Adrenal gland (tissue), 12 donors: Measurements from ENCODE around the gene TUBB3. TPM values are rescaled to one million over a fixed set of nuclear protein-coding genes. Genes with fewer than 3 reads are reported as not detected.

Experiments used
- DNase-seq, 7 donors: peaks; one replicate each; pipeline ENCODE4 v3.0.0-alpha.2; 2019 to 2020
- H3K27ac ChIP-seq, 5 donors: fragments of 200-600 bp; sonication (generic) in 4 of 5; 1 replicate in 3 of 5; 2 replicates in 2 of 5; pipeline versions ENCODE4 v1.5.1 to v1.8.0; 2016 to 2020; ENCODE audit warnings: mild to moderate bottlenecking in 1 of 5
- H3K27me3 ChIP-seq: fragments of 200-600 bp; 2 replicates; pipeline ENCODE4 v1.8.0; 2021
- H3K36me3 ChIP-seq, 2 donors: fragments of 200-600 bp; replicated peaks in 1 of 2; 1 replicate in 1 of 2; 2 replicates in 1 of 2; pipeline versions ENCODE4 v1.5.1 to v1.8.0; 2018 to 2022
- H3K4me1 ChIP-seq, 2 donors: fragments of 200-600 bp; replicated peaks in 1 of 2; 1 replicate in 1 of 2; 2 replicates in 1 of 2; pipeline versions ENCODE4 v1.5.1 to v1.8.0; 2018 to 2021
- H3K4me3 ChIP-seq, 4 donors: fragments of 200-600 bp; sonication (generic) in 3 of 4; one replicate each; pipeline ENCODE4 v1.5.1; 2016 to 2018
- H3K9me3 ChIP-seq, 3 donors: fragments of 200-600 bp; sonication (generic) in 1 of 3; replicated peaks in 1 of 3; 1 replicate in 2 of 3; 2 replicates in 1 of 3; pipeline versions ENCODE4 v1.5.1 to v1.8.0; 2016 to 2021
- CTCF ChIP-seq, 6 experiments: fragments of 450-650 bp in 4 of 6; fragments of 200-600 bp in 2 of 6; sonication (generic) in 1 of 6; IDR thresholded peaks; 1 replicate in 5 of 6; 2 replicates in 1 of 6; pipeline versions ENCODE4 v1.5.1 to v1.8.0; 2016 to 2021; ENCODE audit warnings: antibody characterized with exemption in 6 of 6, mild to moderate bottlenecking in 2 of 6, moderate library complexity in 1 of 6
- POLR2A ChIP-seq, 2 donors: fragments of 450-650 bp; IDR thresholded peaks; one replicate each; pipeline ENCODE4 v1.6.1; 2017; ENCODE audit warnings: antibody characterized with exemption in 2 of 2, mild to moderate bottlenecking in 2 of 2, moderate library complexity in 1 of 2
- WGBS, 4 donors: extraction: QIAGEN DNeasy Blood & Tissue Kit in 2 of 4; methylation state at CpG; one replicate each; pipeline versions ENCODE4 v1.1.5 to v1.1.7; 2013 to 2017; 5-methylcytosine and 5-hydroxymethylcytosine counted together
- intact Hi-C, 2 donors: fragments of 100-400 bp; cut with DNase I; formaldehyde crosslinking; loops; one replicate each; pipeline versions ENCODE4 v1.14.1 to v1.15.0; 2022 to 2023
- polyA plus RNA-seq, 3 donors: library from polyadenylated mRNA; stranded (reverse); fragments of 200-250 nt in 2 of 3; fragments of 350-450 nt in 1 of 3; fragmentation: Illumina TruSeq in 1 of 3; extraction: RNeasy Lipid Tissue Mini Kit (QIAGEN cat#74804) in 1 of 3; gene quantifications; one replicate each; pipeline ENCODE4 v1.2.3, GENCODE V29; 2013 to 2014
- total RNA-seq, 9 donors: library from RNA; depleted of rRNA in 4 of 9; stranded (reverse); fragments of >200 nt in 4 of 9; fragments of 120-200 nt in 1 of 9; fragmentation: NEBNext Ultra II Directional in 1 of 9; extraction: Animal tissue kit (Norgen Biotek cat#: 25700) in 1 of 9; gene quantifications; one replicate each; pipeline versions ENCODE4 v1.1.0 to v1.2.4, GENCODE V29; 2013 to 2023
- donor health status: healthy with polysubstance abuse.
- donor health status: Bipolar disorder and iron deficiency.
- donor health status: DM: yes; HTN: yes; CAD: no.
- donor health status: DM: no; HTN: no; CAD: no.
- donor health status: DM: no; HTN: no; CAD: no.
- donor health status: DM: yes; HTN: yes; CAD: no.

The TUBB3 gene
- total and polyA plus RNA-seq, 12 donors, result 6.4 to 63.8 (median 14.5) TPM

GRCh38 chr16:89892635-89893034, 30.5 kb upstream of the TUBB3 start:
- no peak overlapping the region for H3K27ac ChIP-seq
- DNase-seq, result no peak
- H3K4me3 ChIP-seq, result no peak overlapping the region
- H3K36me3 ChIP-seq, result peaks cover 0 to 95% of the 10 kb centered on the region in 2 donors
- intact Hi-C loops, result no loop called here
- no peaks in the 10 kb centered on the region for H3K9me3 ChIP-seq
- H3K4me1 ChIP-seq, result peaks cover 0 to 25% of the 10 kb centered on the region in 2 donors
- no peak for TF ChIP-seq CTCF (IDR thresholded peaks at IDR 0.05)
- no peak for TF ChIP-seq POLR2A (IDR thresholded peaks at IDR 0.05)
- no peaks in the 10 kb centered on the region for H3K27me3 ChIP-seq
- 81 to 89% (median 86%) methylated on average over 4 to 9 of the region's 9 CpGs for WGBS, 4 donors

GRCh38 chr16:89893642-89894548, 29.2 kb upstream of the TUBB3 start:
- no peak for DNase-seq
- intact Hi-C loops, result no loop called here
- no peak overlapping the region for H3K27ac ChIP-seq
- WGBS, 4 donors, result 90 to 92% (median 91%) methylated on average over 14 to 45 of the region's 45 CpGs
- no peaks in the 10 kb centered on the region for H3K27me3 ChIP-seq
- no peaks in the 10 kb centered on the region for H3K9me3 ChIP-seq
- no peak overlapping the region for H3K4me3 ChIP-seq
- peaks cover 0 to 95% of the 10 kb centered on the region in 2 donors for H3K36me3 ChIP-seq
- no peak for TF ChIP-seq POLR2A (IDR thresholded peaks at IDR 0.05)
- no peak for TF ChIP-seq CTCF (IDR thresholded peaks at IDR 0.05)
- peaks cover 0 to 25% of the 10 kb centered on the region in 2 donors for H3K4me1 ChIP-seq

GRCh38 chr16:89895482-89896250, 27.5 kb upstream of the TUBB3 start:
- no peak for DNase-seq
- Histone ChIP-seq H3K4me1 (peaks cover 0 to 16% of the 10 kb centered on the region in 2 donors), H3K9me3 (no peaks in the 10 kb centered on the region), H3K27me3 (no peaks in the 10 kb centered on the region), H3K4me3 (no peak overlapping the region), H3K27ac (no peak overlapping the region), H3K36me3 (peaks cover 0 to 97% of the 10 kb centered on the region in 2 donors)
- intact Hi-C loops, result no loop called here
- WGBS, 4 donors, result 88 to 91% (median 90%) methylated on average over 19 to 26 of the region's 26 CpGs
- TF ChIP-seq CTCF (IDR thresholded peaks at IDR 0.05) (no peak), POLR2A (IDR thresholded peaks at IDR 0.05) (no peak)

- H3K4me1 ChIP-seq, result peaks cover 0 to 8% of the 10 kb centered on the region in 2 donors
- intact Hi-C loops, result no loop called here
- 94 to 98% (median 95%) methylated on average over 11 of the region's 11 CpGs for WGBS, 4 donors
- H3K9me3 ChIP-seq, result no peaks in the 10 kb centered on the region
- no peak for TF ChIP-seq CTCF (IDR thresholded peaks at IDR 0.05)
- H3K36me3 ChIP-seq, result peaks cover 0 to 86% of the 10 kb centered on the region in 2 donors
- no peak overlapping the region for H3K4me3 ChIP-seq
- no peaks in the 10 kb centered on the region for H3K27me3 ChIP-seq
- no peak for DNase-seq
- no peak overlapping the region for H3K27ac ChIP-seq
These were observed 25.9 kb upstream of the TUBB3 start for GRCh38 chr16:89897204-89897603.
